GM12873 (cell line): ENCODE data around the gene CNPY1.

Experiments
- CTCF ChIP-seq: IDR thresholded peaks from 2 replicates; pipeline ENCODE4 v1.5.1; 2012; ENCODE audit warnings: low read depth, mild to moderate bottlenecking, moderate library complexity, low read length, control low read depth; ENCODE audit not compliant: insufficient read depth; ENCODE audit errors: missing control alignments

The CNPY1 gene

GRCh38 chr7:155521743-155522398, 24.5 kb downstream of the CNPY1 start:
- TF ChIP-seq CTCF = no peak

- TF ChIP-seq CTCF = no peak
Observed at GRCh38 chr7:155521007-155521742, 25.2 kb downstream of the CNPY1 start.

DNA sequence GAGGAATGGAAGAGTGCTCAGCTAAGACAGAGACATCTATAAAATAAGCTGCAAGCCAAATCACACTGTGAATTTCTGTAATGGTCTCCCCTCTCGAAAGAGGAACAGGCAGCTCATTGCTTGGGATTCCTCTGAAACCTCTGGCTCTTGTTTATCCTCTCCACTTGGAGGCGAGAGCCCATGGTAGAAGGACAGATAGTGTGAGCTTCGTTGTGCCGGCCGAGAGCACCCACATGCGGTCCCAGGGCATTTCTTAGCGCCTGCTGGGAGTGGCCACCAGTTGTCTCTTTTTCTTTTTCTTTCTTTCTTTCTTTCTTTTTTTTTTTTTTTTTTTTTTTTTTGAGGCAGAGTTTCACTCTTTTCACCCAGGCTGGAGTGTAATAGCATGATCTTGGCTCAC, 26.2 kb downstream of the CNPY1 start:
- no peak for TF ChIP-seq CTCF

GRCh38 chr7:155518633-155519032, 27.7 kb downstream of the CNPY1 start:
- no peak for TF ChIP-seq CTCF

DNA sequence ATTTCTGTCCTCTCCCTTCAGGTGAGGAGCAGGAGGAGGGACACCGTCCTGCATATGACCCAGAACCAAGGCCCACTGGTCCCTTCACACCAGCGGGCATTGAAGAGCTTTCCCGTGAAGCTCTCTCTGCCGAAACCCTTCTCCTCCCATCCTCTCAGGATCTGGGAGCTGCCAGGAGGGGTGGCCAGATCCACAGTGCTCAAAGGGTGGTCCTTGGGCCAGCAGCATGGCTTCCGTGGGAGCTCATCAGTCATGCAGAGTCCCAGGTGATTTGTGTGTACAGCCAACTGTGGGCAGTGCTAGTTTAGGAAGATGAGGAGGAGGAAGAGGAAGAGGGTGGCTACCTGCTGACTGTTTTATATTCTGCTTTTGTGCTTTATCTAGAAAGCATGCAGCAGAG, 28.4 kb downstream of the CNPY1 start:
- no peak for TF ChIP-seq CTCF

- TF ChIP-seq CTCF = no peak
Observed at GRCh38 chr7:155517452-155517851, 28.9 kb downstream of the CNPY1 start.

GRCh38 chr7:155516466-155516865, 29.9 kb downstream of the CNPY1 start:
- no peak for TF ChIP-seq CTCF
